Mononuclear cell (primary cell): ENCODE results near the gene TRIP12. TPM values are rescaled to one million over a fixed set of nuclear protein-coding genes. Genes with fewer than 3 reads are reported as not detected.
"Not testable (repeated sequence)": the region's sequence is repeated elsewhere in the genome, so short reads cannot be mapped to it uniquely, and the experiment has no call there.

Experiments
- H3K27me3 ChIP-seq: 2 replicates; pipeline ENCODE4 v1.6.0; 2011; ENCODE audit warnings: low read length, control low read depth; ENCODE audit not compliant: insufficient read depth
- H3K4me1 ChIP-seq: 2 replicates; pipeline ENCODE4 v1.5.1; 2011; ENCODE audit warnings: mild to moderate bottlenecking, low read length, control low read depth; ENCODE audit not compliant: insufficient read depth
- H3K4me3 ChIP-seq: 2 replicates; pipeline ENCODE4 v1.5.1; 2011; ENCODE audit warnings: mild to moderate bottlenecking, low read length, moderate library complexity
- H3K9me3 ChIP-seq: 2 replicates; pipeline ENCODE4 v1.5.1; 2011; ENCODE audit warnings: low read depth, mild to moderate bottlenecking, control low read depth, low read length
- total RNA-seq: library from RNA; depleted of rRNA; stranded (reverse); fragments of >200 nt; gene quantifications from one replicate; pipeline ENCODE4 v1.2.3, GENCODE V29; 2012

The TRIP12 gene
- total RNA-seq, 1 donor, result 224 TPM

GRCh38 chr2:229930656-229931055, 8.8 kb upstream of the TRIP12 start:
- Histone ChIP-seq H3K4me3 (no peak overlapping the region), H3K9me3 (no peaks in the 10 kb centered on the region), H3K27me3 (no peaks in the 10 kb centered on the region), H3K4me1 (no peaks in the 10 kb centered on the region)

- Histone ChIP-seq H3K9me3 (no peaks in the 10 kb centered on the region), H3K27me3 (no peaks in the 10 kb centered on the region), H3K4me3 (no peak overlapping the region), H3K4me1 (peaks cover 5% of the 10 kb centered on the region)
These were observed 6.1 kb upstream of the TRIP12 start for GRCh38 chr2:229927817-229928321.

- Histone ChIP-seq H3K9me3 (no peaks in the 10 kb centered on the region), H3K4me1 (peaks cover 16% of the 10 kb centered on the region), H3K27me3 (no peaks in the 10 kb centered on the region), H3K4me3 (no peak overlapping the region)
These were observed 3.4 kb upstream of the TRIP12 start for GRCh38 chr2:229925201-229925600.

GRCh38 chr2:229924541-229924940, 2.7 kb upstream of the TRIP12 start:
- H3K27me3 ChIP-seq, H3K9me3 ChIP-seq, H3K4me3 ChIP-seq: not testable (repeated sequence)
- H3K4me1 ChIP-seq, result peaks cover 22% of the 10 kb centered on the region

- Histone ChIP-seq H3K4me3 (peak within 1 kb of the TSS; percentile 98), H3K9me3 (no peaks in the 10 kb centered on the region), H3K4me1 (peaks cover 35% of the 10 kb centered on the region), H3K27me3 (no peaks in the 10 kb centered on the region)
These were observed 909 bp upstream of the TRIP12 start, which contains the start of gene FBXO36 for GRCh38 chr2:229922449-229923386. Gene FBXO36, plus strand, starts transcription at chr2:229922503. Its CDS starts 11 bp downstream, at chr2:229922514.

GRCh38 chr2:229921101-229921891, 513 bp downstream of the TRIP12 start:
- no peaks in the 10 kb centered on the region for H3K27me3 ChIP-seq
- peaks cover 39% of the 10 kb centered on the region for H3K4me1 ChIP-seq
- H3K4me3 ChIP-seq, result peak overlapping the region; percentile 98
- no peaks in the 10 kb centered on the region for H3K9me3 ChIP-seq

GRCh38 chr2:229920011-229920641, 1.7 kb downstream of the TRIP12 start:
- peak overlapping the region; percentile 86 for H3K4me3 ChIP-seq
- H3K27me3 ChIP-seq, result no peaks in the 10 kb centered on the region
- H3K4me1 ChIP-seq, result peaks cover 45% of the 10 kb centered on the region
- no peaks in the 10 kb centered on the region for H3K9me3 ChIP-seq

- Histone ChIP-seq H3K4me3 (no peak overlapping the region), H3K4me1 (peaks cover 59% of the 10 kb centered on the region), H3K9me3 (no peaks in the 10 kb centered on the region), H3K27me3 (no peaks in the 10 kb centered on the region)
These were observed 4.0 kb downstream of the TRIP12 start for GRCh38 chr2:229917793-229918192.

GRCh38 chr2:229914171-229914570, 7.6 kb downstream of the TRIP12 start:
- peaks cover 50% of the 10 kb centered on the region for H3K4me1 ChIP-seq
- no peaks in the 10 kb centered on the region for H3K9me3 ChIP-seq
- H3K27me3 ChIP-seq, result no peaks in the 10 kb centered on the region
- no peak overlapping the region for H3K4me3 ChIP-seq

GRCh38 chr2:229910832-229911412, 10.9 kb downstream of the TRIP12 start:
- Histone ChIP-seq H3K4me1 (peaks cover 37% of the 10 kb centered on the region), H3K4me3 (no peak overlapping the region), H3K27me3 (no peaks in the 10 kb centered on the region), H3K9me3 (no peaks in the 10 kb centered on the region)

GRCh38 chr2:229910147-229910831, 11.5 kb downstream of the TRIP12 start:
- Histone ChIP-seq H3K9me3 (no peaks in the 10 kb centered on the region), H3K27me3 (no peaks in the 10 kb centered on the region)

GRCh38 chr2:229909090-229909489, 12.7 kb downstream of the TRIP12 start:
- no peaks in the 10 kb centered on the region for H3K27me3 ChIP-seq
- no peaks in the 10 kb centered on the region for H3K9me3 ChIP-seq
- peaks cover 24% of the 10 kb centered on the region for H3K4me1 ChIP-seq
- H3K4me3 ChIP-seq, result no peak overlapping the region

More at GRCh38 chr2:229910147-229910831, 11.5 kb downstream of the TRIP12 start:
- Histone ChIP-seq H3K4me1 (peaks cover 32% of the 10 kb centered on the region), H3K4me3 (no peak overlapping the region)

- Histone ChIP-seq H3K4me1 (peaks cover 16% of the 10 kb centered on the region), H3K27me3 (no peaks in the 10 kb centered on the region), H3K4me3 (no peak overlapping the region), H3K9me3 (no peaks in the 10 kb centered on the region)
These were observed 16.2 kb downstream of the TRIP12 start for GRCh38 chr2:229905601-229906000.

GRCh38 chr2:229903037-229903436, 18.8 kb downstream of the TRIP12 start:
- H3K9me3 ChIP-seq, result no peaks in the 10 kb centered on the region
- no peak overlapping the region for H3K4me3 ChIP-seq
- no peaks in the 10 kb centered on the region for H3K27me3 ChIP-seq
- H3K4me1 ChIP-seq, result peaks cover 16% of the 10 kb centered on the region
